ENCODE measurements around the gene ATP5PO.

Gene ATP5PO

DNA sequence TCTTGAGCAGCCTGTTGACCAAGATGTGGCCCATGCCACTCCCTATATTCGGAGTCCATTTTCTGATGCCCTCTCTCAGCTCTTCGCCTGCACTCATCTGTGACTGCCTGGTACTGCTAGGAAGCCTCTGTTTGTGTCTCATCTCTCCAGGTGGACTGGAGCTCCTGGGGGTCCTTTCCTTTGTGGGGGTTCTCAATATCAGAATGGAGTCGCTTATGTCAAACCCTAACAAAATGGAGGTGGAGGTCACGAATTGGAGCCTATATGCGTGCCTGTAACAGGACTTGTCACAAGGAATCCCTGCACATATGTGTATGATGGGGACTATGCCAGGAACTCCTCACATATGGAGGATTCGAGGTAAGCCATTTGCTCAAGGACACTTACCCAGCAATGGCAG, 46.7 kb upstream of the ATP5PO start:
- no peaks in the 10 kb centered on the region for H4K20me1 ChIP-seq (ENCODE audit: control insufficient read depth, insufficient read depth, low read depth, low read length)
- H3K9me3 ChIP-seq (ENCODE audit: control insufficient read depth, insufficient read depth, low read length) = peaks cover 4% of the 10 kb centered on the region; the same call in 1 of the 2 replicates
- no peaks in the 10 kb centered on the region for H3K27me3 ChIP-seq (ENCODE audit: control insufficient read depth, low read length)
- H3K27ac ChIP-seq (ENCODE audit: low read depth, low read length) = no peak overlapping the region
- no peaks in the 10 kb centered on the region for H3K9me2 ChIP-seq (replicated peaks; ENCODE audit: control insufficient read depth, low read length)
- TF ChIP-seq EZH2phosphoT487 (IDR thresholded peaks at IDR 0.05; ENCODE audit: borderline replicate concordance, low read length) = no peak
- TF ChIP-seq, protein P1, sequence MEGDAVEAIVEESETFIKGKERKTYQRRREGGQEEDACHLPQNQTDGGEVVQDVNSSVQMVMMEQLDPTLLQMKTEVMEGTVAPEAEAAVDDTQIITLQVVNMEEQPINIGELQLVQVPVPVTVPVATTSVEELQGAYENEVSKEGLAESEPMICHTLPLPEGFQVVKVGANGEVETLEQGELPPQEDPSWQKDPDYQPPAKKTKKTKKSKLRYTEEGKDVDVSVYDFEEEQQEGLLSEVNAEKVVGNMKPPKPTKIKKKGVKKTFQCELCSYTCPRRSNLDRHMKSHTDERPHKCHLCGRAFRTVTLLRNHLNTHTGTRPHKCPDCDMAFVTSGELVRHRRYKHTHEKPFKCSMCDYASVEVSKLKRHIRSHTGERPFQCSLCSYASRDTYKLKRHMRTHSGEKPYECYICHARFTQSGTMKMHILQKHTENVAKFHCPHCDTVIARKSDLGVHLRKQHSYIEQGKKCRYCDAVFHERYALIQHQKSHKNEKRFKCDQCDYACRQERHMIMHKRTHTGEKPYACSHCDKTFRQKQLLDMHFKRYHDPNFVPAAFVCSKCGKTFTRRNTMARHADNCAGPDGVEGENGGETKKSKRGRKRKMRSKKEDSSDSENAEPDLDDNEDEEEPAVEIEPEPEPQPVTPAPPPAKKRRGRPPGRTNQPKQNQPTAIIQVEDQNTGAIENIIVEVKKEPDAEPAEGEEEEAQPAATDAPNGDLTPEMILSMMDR (IDR thresholded peaks at IDR 0.05; ENCODE audit: low read depth, low read length, poor library complexity, severe bottlenecking) = no peak
- no peaks in the 10 kb centered on the region for H3K36me3 ChIP-seq (ENCODE audit: control insufficient read depth, low read length)
- no peaks in the 10 kb centered on the region for H3K4me1 ChIP-seq (ENCODE audit: control insufficient read depth, low read length)
- no peaks in the 10 kb centered on the region for H3K79me2 ChIP-seq (ENCODE audit: control insufficient read depth, low read length)
- H3K4me3 ChIP-seq (ENCODE audit: low read length) = no peak overlapping the region
- no peaks in the 10 kb centered on the region for H3F3A ChIP-seq (ENCODE audit: control insufficient read depth, insufficient read depth)
- no peak overlapping the region for H3K4me2 ChIP-seq (ENCODE audit: low read length)

DNA sequence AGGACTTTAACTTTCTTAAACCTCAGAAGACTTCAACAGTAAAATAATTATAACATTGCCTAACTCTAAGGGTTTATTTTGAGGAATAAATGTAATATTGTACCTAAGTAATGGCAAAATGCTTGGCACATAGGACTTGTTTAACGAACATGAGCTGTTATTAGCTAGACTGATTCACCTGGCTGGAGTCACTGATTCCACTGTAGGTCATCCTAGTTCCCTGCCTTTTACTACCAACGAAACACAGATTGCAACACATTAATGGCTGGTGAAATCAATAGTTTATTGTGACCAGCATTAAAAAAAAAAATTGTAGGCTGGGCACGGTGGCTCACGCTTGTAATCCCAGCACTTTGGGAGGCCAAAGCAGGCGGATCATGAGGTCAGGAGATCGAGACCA, 45.5 kb upstream of the ATP5PO start:
- no peak overlapping the region for H3K27ac ChIP-seq (ENCODE audit: low read depth, low read length)
- no peaks in the 10 kb centered on the region for H3K36me3 ChIP-seq (ENCODE audit: control insufficient read depth, low read length)
- H3K4me2 ChIP-seq (ENCODE audit: low read length) = no peak overlapping the region
- no peaks in the 10 kb centered on the region for H3K9me2 ChIP-seq (replicated peaks; ENCODE audit: control insufficient read depth, low read length)
- no peaks in the 10 kb centered on the region for H3K4me1 ChIP-seq (ENCODE audit: control insufficient read depth, low read length)
- H3F3A ChIP-seq (ENCODE audit: control insufficient read depth, insufficient read depth) = no peaks in the 10 kb centered on the region
- peaks cover 4% of the 10 kb centered on the region; the same call in 1 of the 2 replicates for H3K9me3 ChIP-seq (ENCODE audit: control insufficient read depth, insufficient read depth, low read length)
- TF ChIP-seq EZH2phosphoT487 (IDR thresholded peaks at IDR 0.05; ENCODE audit: borderline replicate concordance, low read length) = no peak
- TF ChIP-seq, protein P1 (IDR thresholded peaks at IDR 0.05; ENCODE audit: low read depth, low read length, poor library complexity, severe bottlenecking) = no peak
- no peaks in the 10 kb centered on the region for H4K20me1 ChIP-seq (ENCODE audit: control insufficient read depth, insufficient read depth, low read depth, low read length)
- no peaks in the 10 kb centered on the region for H3K79me2 ChIP-seq (ENCODE audit: control insufficient read depth, low read length)
- H3K4me3 ChIP-seq (ENCODE audit: low read length) = no peak overlapping the region
- H3K27me3 ChIP-seq (ENCODE audit: control insufficient read depth, low read length) = no peaks in the 10 kb centered on the region

DNA sequence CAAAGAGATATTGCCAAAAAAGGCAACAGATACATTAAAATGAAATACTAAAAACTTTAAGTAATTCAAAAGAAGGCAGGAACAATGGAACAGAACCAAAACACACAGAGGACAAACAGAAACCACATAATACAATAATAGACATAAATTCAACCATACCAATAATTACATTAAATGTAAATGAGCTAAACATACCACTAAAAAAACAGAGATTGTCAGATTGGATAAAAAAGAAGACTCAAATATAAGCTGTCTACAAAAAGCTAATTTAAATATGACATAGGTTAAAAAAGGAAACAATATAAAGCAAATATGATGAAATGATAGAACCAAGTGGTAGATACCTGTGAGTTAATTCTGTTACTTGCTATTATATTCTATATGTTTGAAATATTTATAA, 44.1 kb upstream of the ATP5PO start:
- TF ChIP-seq EZH2phosphoT487 (IDR thresholded peaks at IDR 0.05; ENCODE audit: borderline replicate concordance, low read length) = no peak
- TF ChIP-seq, protein P1 (IDR thresholded peaks at IDR 0.05; ENCODE audit: low read depth, low read length, poor library complexity, severe bottlenecking) = no peak
- Histone ChIP-seq H3K79me2 (ENCODE audit: control insufficient read depth, low read length) (no peaks in the 10 kb centered on the region), H4K20me1 (ENCODE audit: control insufficient read depth, insufficient read depth, low read depth, low read length) (no peaks in the 10 kb centered on the region), H3K27ac (ENCODE audit: low read depth, low read length) (no peak overlapping the region), H3K9me2 (replicated peaks; ENCODE audit: control insufficient read depth, low read length) (no peaks in the 10 kb centered on the region), H3K36me3 (ENCODE audit: control insufficient read depth, low read length) (no peaks in the 10 kb centered on the region), H3K4me2 (ENCODE audit: low read length) (no peak overlapping the region), H3K4me3 (ENCODE audit: low read length) (no peak overlapping the region), H3K9me3 (ENCODE audit: control insufficient read depth, insufficient read depth, low read length) (peaks cover 4% of the 10 kb centered on the region; the same call in 1 of the 2 replicates), H3K4me1 (ENCODE audit: control insufficient read depth, low read length) (no peaks in the 10 kb centered on the region), H3K27me3 (ENCODE audit: control insufficient read depth, low read length) (no peaks in the 10 kb centered on the region), H3F3A (ENCODE audit: control insufficient read depth, insufficient read depth) (no peaks in the 10 kb centered on the region)

Data from DOHH2 (cell line).